IPS-NIHi7 (cell line): ENCODE measurements around the gene DNTT.

Source experiments
- DNase-seq: peaks from one replicate; pipeline ENCODE4 v3.0.0; 2012; ENCODE audit warnings: mixed read lengths; ENCODE audit errors: extremely low spot score

DNTT gene

DNA sequence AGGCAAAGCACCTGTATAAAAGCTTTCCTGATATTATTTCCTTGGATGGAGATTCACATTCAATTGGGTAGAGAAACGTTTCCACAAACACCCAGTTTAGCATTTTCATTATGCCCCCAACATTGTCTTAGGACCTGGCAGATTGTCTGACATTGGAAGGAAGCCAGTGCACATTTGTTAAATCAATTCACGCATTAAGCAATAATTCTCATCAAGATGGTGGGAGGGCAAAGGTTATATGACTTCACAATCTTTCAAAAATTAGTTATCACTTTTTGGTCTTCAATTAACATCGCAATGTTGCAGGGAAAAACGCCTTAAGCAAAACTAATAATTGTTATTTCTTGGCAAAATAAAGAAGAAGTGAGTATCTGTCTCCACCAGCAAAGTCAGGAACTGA is 38.2 kb downstream of the DNTT start:
- no peak for DNase-seq

DNA sequence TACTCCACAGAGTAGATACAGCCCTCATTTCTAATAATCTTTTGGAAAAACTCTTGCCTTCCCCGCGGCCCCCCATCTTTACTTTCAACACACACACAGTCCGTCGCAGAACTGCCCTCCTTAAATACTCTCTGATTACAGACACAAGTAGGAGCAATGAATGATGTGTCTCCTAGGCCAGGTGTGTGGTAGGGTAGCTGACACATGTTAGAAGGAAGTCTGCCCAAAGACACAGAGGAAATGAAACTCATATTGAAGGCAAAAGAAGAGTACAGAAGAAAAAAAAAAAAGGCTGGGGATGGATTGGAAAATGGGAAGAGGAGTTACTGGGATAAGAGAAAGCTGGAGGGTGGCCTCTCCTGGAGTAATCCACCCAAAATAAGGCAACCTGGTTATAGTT is 39.9 kb downstream of the DNTT start:
- DNase-seq: no peak

DNA sequence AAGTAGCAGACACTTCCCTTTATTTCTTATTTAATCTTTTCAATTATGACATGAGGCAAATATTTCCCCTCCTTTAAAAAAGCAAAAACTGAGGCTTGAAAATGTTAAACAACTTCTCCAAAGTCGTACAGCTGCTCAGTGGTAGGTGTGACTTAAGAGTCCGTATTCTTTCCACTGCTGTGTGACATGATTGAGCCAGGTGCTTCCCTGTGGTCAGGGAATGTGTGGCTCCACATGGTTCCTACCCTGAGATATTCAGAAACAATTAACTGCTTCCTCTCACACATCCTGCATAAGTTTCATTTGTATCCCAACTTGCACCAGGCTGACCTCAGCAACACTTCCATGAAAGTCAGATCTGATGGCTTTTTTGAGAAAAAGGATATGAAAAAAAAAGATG is 41.0 kb downstream of the DNTT start:
- peak; percentile 34 for DNase-seq

DNA sequence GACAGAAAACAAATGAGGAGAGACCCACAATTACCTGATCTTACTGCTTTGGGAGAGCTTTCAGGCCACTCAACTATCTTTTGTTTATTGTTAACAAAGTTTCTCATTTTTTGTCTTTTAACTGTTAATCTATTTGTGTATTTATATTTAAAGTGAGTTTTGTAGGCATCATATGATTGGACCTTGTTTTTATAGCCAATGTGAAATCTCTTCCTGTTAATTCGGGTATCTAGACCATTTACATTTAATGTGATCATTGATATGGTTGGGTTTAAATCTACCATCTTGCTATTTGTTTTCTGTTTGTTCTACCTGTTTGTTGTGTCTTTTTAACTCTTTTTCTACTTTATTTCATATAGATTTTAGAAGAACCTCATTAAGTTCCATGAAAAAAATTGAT is 42.1 kb downstream of the DNTT start:
- DNase-seq: no peak

DNA sequence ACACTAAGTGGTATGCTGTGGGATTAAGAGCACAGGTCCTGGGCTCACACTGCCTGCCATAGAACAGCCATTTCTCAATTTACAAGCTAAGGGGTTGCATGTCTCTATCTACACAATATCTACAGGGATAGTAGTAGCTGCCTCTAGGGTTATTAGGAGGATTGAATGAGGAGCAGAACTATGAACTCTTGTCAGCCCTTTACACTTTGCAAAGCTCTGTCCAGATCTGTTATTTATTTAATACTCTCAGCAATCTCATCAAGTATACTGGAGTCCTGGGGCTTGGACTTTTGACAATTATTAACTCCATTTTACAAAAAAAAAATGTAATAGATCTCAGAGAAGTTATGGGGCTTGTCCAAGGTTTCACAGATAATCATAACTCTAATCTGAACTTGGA is 47.8 kb downstream of the DNTT start:
- no peak for DNase-seq

DNA sequence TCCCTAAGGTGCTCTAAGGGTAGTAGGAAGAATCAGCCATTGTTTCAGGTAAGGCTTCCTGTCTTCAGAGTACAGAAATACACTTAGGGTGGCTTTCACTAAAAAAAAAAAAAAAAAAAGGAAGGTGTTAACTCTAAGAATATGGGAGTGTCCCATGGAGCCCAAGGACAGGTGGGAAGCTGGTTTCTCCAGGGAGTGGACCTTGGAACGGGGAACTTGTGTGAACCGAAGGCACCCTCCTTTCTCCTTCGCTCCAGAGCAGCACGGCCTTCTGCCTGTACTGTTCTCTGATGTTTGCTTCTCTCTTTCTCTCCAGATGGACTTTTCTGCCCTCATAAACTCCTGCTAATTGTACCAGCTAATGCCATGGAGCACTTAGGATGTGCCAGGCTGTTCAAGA is 48.3 kb downstream of the DNTT start:
- no peak for DNase-seq

DNA sequence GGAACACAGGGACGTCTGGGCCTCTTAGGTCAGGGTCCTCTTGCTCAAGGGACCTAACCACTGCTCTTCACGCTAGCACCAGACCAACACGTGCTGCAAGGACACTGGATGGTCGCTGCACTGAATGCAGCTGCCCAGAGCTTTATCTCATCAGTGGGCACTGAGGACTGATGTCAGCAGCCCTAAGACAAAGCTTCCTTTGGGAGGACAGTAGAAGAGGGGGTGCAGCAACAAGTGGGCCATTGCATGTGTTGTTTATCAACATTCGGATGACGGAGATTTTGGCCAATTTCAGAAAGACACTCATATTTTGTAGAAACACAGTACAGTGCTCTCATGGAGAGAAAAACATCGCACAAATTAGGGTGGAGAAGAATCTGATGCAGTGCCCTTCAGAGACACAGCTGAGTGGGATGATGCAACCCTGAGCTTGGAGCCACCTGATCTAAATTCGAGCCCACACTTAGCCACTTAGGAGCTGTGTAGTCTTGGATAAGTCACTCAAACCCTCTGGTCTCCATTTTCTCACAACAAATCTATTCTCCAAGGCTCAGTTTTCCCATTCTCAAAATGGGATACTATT is 52.9 kb downstream of the DNTT start:
- DNase-seq: no peak

DNA sequence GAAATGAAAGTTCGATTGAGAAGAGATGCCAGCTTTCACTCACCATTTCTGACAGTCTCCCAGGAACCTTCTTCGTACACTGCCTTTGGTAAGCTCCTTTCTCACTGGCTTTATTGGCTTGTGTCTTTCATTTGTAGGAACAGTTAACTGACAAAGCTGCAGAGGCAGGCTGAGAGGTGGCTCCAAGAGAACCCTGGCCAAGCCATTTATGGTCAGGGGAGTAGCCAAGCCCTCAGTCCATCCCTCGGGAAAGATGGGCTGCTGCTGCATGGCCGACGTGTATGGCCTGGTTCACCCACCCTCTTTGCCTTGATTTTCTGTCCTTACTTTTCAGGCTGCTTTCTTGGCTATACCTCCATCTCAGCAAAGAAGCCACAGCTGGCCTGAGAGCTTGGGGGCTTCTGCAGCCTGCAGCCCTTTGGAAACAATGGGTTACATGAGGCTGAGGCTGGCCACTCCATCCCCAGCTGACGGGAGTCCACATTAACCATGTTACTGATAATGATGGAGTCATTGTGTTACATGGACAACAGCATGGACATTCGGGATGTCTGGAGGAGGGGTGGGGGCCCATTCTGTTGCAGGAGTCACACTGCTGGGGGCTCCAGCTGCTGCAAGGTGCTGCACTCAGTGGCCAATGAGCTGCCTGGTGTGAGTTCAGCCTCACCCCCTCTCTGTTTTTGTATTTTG is 54.8 kb downstream of the DNTT start, which contains the start of gene OPALIN:
Gene OPALIN (minus strand): TSS at position 152 of the 690 bp plus-strand sequence. CDS start 106 bp downstream, at position 46.
- DNase-seq: no peak

DNA sequence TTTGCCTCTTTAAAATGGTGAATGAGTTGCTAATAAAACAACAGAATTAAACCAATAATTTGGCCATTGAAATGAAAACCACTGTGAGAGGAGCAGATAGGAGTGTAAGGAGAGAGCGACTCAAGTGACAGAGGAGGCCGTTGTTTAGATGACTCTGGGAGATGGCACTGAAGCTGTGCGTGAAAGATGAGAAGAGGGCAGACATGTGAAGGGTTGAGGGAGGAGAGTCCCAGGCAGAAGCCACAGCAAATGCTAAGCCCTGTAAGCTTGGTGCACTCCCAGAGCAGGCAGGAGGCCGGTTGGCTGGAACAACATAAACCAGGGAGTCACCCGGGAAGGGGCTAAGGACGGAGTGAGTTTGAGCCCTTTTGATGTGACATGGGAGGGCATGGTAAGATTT is 55.4 kb downstream of the DNTT start:
- no peak for DNase-seq

DNA sequence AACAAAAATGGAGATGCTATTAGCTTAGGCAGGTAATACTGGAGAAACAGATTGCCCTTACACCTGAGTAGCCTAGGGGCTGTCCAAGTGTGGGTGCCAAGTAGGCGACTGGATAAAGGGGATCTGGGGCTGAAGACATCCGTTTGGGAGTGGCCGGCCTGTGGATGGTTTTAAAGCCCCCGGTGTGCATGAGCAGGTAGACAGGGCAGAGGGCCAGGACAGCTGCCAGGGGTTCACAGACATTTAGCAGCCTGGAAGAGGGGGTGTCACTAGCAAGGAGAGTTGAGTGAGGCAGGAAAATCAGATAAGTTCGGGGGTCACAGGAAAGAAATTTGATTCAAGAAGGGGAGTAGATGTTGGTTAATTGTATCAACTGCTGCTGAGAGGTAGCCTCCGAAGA is 56.1 kb downstream of the DNTT start:
- DNase-seq: no peak

DNA sequence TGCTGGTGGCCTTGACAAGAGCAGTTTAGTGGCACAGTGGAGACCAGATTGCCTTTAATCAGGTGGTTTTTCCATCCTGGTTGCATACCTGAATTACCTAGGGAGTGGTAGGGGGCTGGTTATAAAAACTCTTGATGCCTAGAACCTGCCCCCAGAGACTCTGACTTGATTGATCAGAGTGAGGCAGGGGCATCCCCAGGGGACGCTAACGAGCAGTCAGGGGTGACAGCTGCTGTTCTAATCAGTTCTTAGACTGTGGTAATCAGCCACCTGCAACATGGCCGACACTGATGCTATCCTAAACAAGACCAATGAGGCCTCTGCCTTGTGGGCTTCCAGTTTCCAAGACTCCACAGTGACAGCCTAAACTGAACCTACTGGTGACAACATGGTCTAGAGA is 56.5 kb downstream of the DNTT start:
- no peak for DNase-seq

DNA sequence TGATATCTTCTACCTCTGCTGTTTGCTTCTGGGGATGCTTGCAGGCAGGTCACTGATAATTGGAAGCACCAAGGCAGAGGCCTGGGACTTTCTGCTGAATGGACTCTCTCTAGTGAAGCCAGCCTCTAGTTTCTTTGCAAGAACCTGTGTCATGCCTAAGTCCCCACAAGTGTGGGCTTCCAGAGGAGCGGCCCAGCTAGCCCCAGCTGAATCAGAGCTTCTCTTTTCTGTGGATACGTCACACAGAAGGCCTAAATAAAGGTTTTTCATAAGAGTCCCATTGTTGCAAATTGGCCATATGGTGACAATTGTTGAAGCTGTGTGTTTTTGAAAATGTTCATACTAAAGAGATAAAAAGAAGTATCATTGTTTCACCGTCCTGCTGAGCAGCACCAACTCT is 61.3 kb downstream of the DNTT start:
- DNase-seq: no peak

DNA sequence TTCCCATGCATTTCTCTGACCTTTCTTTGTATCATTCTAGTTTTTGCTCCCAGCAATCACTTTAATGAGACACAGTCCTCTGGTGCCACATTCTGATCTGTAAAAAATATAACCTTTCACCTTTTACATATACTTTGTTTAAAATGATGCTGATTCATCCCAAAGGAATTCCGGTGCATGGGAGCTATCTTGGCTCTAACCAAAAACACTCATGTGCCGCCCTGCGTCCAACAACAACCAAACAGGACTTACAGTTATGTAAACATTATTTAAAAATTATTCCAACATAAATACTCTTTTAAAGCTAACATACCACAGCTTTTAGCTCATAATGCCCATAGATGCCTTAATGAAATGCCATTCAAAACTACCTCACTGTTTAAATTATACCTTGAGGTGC is 62.3 kb downstream of the DNTT start:
- DNase-seq: no peak

DNA sequence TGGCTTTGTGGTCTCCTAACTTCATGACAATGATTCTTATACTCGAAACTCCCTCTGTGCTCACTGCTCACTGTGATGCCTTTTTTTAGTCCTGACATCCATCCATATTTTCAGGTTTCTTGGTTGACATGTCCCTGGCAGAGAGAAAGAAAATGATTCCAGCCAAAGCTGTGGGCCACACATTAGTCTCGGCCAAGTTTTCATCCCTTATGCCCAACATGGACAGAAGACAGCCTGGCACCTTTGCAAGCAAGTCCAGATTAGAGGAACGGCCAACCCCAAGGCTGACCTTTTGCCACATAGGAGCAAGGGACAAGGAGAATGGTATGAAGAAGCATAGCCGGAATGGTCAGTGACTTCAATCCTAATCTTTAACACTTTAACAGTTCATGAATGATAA is 63.2 kb downstream of the DNTT start:
- DNase-seq: no peak

DNA sequence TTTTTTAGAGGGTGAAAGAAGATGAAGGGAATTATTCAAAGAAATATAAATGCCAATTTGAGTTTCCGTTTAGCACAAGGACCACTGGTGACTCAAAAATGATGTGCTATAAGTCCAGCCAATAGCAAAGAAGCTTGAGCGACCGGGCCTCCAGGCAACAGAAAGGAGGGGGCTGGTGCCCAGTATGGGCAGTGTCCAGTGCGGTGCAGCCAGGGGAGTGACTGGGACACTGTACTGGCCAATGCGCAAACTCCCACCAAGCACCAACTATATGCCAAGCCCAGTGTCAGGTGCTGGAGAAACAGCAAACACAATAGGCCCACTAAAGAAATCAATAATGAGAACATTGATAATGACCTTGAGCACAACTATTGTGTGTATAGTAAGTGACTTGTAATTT is 64.7 kb downstream of the DNTT start:
- DNase-seq: no peak

DNA sequence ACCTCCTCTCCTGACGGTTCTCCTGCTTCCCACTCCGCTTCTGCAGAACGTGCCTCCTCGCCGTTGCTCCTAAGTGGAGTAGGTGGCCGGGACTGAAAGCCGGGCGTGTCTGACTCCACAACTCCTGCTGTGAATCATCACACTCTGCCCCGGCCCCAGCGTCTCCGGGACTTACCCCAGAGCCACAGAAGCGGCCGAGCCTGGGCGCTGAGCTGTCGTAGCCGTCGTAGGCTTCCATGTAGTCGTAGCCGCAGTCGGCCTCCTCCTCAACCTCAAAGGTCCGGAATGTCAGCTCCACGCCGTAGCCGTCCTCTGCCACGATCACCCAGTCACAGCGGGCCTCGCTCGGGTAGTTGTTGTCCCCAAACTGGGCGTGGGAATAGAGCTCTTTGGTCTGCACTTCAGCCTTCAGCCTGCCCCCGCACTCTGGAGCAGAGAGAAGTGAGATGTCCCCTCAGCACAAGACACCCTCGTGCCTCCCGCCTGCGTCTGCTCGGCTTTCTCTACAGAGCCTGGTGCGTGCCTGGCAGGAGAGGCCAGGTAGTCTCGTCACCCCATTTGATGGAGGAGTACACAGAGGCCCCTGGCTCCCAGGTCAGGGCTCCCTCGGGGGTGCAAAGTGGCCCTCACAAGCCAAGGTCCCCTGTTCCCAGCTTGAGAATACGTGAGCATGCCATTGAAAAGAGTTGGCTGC is 65.8 kb downstream of the DNTT start:
- DNase-seq: no peak

DNA sequence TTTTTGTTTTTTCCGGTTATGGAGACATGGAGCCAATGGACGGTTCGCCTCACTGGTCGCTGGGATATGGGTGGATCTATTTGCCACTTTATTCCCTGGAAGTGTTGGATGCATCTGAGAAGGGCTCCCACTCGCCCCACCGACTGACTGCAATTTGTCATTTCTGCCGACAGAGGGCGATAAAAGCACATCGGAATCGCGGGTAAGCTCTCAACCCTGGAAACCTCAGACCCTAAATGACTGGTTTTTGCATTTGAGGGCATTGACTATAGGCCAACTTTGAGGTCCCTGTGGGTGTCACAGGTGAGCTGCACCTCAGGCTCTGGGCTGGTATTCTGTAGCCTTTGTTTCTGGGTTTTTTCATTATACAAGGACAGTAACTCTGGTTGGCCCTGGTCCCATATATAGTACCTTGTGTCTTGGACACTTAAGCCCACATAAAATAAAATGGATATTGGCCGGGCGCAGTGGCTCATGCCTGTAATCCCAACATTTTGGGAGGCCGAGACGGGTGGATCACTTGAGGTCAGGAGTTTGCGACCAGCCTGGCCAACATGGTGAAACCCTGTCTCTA is 66.4 kb downstream of the DNTT start:
- peak; percentile 88 for DNase-seq

DNA sequence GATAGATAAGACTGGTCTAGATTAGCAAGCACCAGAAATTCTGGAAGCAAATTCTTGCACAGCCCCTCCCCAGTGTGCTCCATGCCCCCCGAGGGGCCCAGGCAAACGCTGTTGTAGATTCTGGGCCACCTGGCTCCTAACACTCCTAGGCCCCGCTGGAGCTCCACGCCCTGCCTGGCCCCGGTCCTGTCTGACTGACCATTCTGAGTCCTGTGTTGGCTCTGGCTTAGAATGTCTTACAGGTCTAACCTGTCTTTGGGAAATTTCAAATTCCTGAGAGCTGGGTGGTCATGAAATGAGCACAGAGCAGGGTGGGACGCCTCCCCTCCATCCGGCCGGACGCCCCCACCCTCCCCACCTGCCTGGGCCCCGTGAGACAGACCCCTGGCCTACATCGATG is 67.1 kb downstream of the DNTT start:
- DNase-seq: no peak

DNA sequence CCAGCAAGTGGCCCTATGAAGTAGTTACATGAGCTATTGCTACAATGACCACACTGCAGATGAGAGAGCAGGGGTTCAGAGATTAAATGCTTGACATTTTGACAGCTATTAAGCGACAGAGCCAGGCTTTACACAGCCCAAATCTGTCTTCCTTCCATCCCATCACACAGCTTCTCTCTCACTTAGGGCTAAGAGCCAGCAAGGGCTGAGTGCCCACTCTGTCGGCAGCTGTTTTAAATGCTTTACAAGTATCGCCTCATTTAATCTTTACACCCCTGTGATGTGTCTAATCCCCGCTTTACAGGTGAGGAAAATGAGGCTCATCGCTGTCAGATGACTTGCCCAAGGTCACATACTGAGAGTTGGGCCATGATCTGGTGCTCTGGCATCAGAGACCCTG is 69.8 kb downstream of the DNTT start:
- no peak for DNase-seq

DNA sequence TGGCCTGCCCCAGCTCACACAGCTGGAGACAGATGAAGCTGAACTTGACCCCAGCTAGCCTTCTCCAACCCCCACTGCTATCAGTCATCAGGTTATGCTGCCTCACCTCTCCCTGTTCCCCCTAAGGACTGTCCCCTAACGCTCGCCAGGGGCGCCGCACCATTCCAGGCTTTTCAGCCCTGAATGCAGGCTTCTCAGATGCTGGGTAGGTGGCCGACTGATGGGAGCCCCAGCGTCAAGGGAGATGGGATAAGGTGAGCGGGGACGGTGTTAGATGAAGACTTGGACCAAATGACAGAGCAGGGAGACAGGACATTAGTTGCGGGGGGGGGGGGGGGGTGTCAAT is 70.4 kb downstream of the DNTT start:
- DNase-seq: peak; percentile 43

DNA sequence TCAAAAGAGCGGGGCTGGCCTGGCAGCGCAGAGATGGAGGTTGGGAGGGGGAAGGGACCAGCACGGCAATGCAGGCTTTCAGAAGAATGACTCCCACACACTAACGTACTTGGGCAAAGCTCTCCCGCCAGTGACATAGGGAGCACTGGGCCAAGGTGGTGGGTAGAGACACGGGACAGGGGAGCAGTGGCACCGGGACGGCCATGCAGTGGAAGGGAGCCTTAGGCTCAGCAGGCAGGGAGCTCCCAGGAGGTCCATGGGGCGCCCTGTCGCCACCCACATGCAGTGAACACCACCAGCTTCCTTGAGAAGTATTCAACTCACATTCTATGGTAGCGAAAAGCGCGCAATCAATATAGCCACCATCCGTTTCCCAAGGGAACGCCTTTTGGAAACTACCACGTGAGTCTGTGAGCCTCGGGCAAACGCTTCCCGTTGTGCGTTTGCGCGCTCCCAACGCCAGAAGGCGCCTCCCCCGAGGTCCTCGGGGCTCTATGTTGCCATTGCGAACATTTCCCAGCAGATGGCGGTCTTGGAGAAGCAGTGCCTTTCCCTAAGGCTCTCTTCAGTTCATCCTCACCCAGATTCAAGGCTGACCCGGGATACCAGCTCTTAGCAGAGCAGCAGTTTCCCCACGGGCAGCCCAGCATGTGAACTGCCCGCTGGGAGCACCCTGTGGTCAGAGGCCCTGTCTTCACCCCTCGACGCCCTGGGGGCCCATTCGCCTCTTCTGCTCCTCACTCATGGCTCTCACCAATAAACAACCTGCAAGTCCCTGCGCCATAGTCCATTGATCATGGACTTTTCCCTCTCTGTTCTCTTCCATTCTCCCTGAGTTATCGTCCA is 71.0 kb downstream of the DNTT start:
- peak; percentile 97 for DNase-seq

DNA sequence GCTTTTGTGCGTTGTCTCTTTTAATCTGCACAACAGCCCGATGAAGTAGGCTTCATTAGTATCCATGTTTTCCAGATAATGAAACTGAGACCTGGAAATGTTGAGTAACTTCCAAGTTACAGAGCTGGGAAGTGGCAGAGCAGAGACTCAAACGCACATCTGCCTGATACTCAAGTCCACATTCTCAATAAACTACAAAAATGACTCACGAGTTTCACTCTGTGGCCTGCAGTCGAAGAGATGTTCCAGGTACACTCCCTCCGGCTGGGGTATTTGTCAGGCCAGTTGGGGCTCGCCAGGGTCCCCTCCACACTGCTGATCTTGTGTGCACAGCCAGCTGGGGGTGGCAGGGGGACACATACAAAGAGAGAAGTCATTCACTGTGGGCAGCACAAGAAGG is 72.2 kb downstream of the DNTT start:
- DNase-seq: no peak
